Ascending aorta (tissue), 2 donors: ENCODE results near the gene L3MBTL3. TPM values are rescaled to one million over a fixed set of nuclear protein-coding genes. Genes with fewer than 3 reads are reported as not detected.

Experiments
- DNase-seq, 2 donors: peaks; one replicate each; pipeline ENCODE4 v3.0.0-alpha.2; 2019; ENCODE audit warnings: low spot score in 2 of 2
- H3K27ac ChIP-seq, 2 donors: fragments of 200-600 bp; sonication (generic); one replicate each; pipeline ENCODE4 v1.5.1; 2016 to 2017; ENCODE audit warnings: mild to moderate bottlenecking in 1 of 2
- H3K27me3 ChIP-seq: fragments of 200-600 bp; sonication (generic); one replicate; pipeline ENCODE4 v1.5.1; 2017
- H3K36me3 ChIP-seq, 2 donors: fragments of 200-600 bp; sonication (generic); one replicate each; pipeline ENCODE4 v1.5.1; 2016
- H3K4me1 ChIP-seq, 2 donors: fragments of 200-600 bp; sonication (generic); one replicate each; pipeline ENCODE4 v1.5.1; 2016 to 2017; ENCODE audit warnings: mild to moderate bottlenecking in 1 of 2
- H3K4me3 ChIP-seq, 2 donors: fragments of 200-600 bp; sonication (generic); one replicate each; pipeline ENCODE4 v1.5.1; 2016 to 2017; ENCODE audit warnings: mild to moderate bottlenecking in 1 of 2
- H3K9me3 ChIP-seq, 2 donors: fragments of 200-600 bp; sonication (generic); one replicate each; pipeline ENCODE4 v1.5.1; 2016
- intact Hi-C: fragments of 100-400 bp; cut with DNase I; formaldehyde crosslinking; loops from one replicate; pipeline ENCODE4 v1.15.1; 2023
- total RNA-seq: library from RNA; depleted of rRNA; stranded (reverse); fragments of >200 nt; gene quantifications from one replicate; pipeline ENCODE4 v1.1.0, GENCODE V29; 2016
- TF ChIP-seq, protein P1 (sequence below), 3 experiments: fragments of 200-600 bp in 2 of 3; fragments of 450-650 bp in 1 of 3; sonication (generic) in 2 of 3; IDR thresholded peaks; one replicate each; pipeline ENCODE4 v1.5.1; 2016 to 2019; ENCODE audit warnings: antibody characterized with exemption in 3 of 3, mild to moderate bottlenecking in 1 of 3, moderate library complexity in 1 of 3

Gene L3MBTL3
- total RNA-seq, 1 donor from 2014 or later: 2.0 TPM

DNA sequence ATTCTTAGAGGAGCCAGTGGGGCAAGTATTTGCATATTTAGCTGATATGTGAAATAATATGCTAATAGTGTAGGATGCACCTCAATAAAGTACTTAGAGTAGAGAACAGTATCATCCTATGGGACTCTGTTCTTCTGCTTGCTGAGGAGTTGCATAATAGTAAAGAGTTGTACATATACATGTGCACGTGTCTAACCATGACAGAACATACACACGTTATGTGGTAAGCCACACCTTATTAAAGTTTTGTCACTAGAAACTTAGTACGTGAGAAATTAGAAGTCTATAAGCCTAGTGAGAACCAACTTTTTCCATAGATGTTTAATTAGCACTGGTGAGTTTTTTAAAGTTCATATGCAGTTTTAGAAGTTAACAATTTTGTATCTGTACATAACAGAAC lies 80.7 kb downstream of the L3MBTL3 start:
- Histone ChIP-seq H3K27ac (no peak overlapping the region), H3K4me1 (no peaks in the 10 kb centered on the region), H3K4me3 (no peak overlapping the region), H3K27me3 (no peaks in the 10 kb centered on the region), H3K9me3 (no peaks in the 10 kb centered on the region), H3K36me3 (peaks cover 6 to 25% of the 10 kb centered on the region in 2 donors)
- no peak for DNase-seq
- intact Hi-C loops: no loop called here
- TF ChIP-seq, protein P1, sequence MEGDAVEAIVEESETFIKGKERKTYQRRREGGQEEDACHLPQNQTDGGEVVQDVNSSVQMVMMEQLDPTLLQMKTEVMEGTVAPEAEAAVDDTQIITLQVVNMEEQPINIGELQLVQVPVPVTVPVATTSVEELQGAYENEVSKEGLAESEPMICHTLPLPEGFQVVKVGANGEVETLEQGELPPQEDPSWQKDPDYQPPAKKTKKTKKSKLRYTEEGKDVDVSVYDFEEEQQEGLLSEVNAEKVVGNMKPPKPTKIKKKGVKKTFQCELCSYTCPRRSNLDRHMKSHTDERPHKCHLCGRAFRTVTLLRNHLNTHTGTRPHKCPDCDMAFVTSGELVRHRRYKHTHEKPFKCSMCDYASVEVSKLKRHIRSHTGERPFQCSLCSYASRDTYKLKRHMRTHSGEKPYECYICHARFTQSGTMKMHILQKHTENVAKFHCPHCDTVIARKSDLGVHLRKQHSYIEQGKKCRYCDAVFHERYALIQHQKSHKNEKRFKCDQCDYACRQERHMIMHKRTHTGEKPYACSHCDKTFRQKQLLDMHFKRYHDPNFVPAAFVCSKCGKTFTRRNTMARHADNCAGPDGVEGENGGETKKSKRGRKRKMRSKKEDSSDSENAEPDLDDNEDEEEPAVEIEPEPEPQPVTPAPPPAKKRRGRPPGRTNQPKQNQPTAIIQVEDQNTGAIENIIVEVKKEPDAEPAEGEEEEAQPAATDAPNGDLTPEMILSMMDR (IDR thresholded peaks at IDR 0.05): no peak

DNA sequence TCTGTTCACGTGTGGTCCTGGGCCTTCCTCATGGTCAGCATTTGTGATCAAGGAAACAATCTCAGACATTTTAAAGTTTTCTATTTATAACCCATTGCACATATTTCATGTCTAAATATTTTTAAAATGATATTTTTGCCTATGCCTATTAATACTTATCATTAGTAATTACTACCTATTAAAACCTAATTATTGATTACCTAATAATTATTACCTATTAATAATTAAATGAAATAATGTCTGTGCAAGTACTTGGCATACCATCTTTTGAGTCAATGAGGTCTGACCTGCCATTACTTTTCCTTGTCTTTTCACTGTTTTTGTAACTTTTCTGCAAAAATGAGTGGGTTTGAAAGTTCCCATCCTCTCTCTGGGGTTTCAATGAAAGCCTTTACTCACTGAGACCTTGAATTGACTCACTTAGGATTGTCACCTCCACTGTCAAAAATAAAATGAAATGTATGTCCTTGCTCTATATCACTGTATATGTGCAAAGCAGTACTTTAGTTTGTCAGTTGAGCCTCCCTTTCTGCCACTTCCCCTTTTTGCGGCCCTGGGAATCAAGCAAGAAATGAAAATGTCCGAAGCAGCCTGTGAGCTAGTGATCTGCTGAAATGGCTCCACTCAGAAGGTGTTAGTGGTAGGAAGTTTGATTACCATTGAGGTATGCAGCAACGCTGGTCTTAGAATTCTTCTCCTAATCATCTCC lies 87.8 kb downstream of the L3MBTL3 start:
- H3K27ac ChIP-seq: no peak overlapping the region
- no peaks in the 10 kb centered on the region for H3K27me3 ChIP-seq
- intact Hi-C loops: no loop called here
- no peak overlapping the region for H3K4me3 ChIP-seq
- H3K9me3 ChIP-seq: no peaks in the 10 kb centered on the region
- DNase-seq: no peak
- TF ChIP-seq, protein P1 (IDR thresholded peaks at IDR 0.05): no peak
- peaks cover 0 to 5% of the 10 kb centered on the region in 2 donors for H3K36me3 ChIP-seq
- no peaks in the 10 kb centered on the region for H3K4me1 ChIP-seq

DNA sequence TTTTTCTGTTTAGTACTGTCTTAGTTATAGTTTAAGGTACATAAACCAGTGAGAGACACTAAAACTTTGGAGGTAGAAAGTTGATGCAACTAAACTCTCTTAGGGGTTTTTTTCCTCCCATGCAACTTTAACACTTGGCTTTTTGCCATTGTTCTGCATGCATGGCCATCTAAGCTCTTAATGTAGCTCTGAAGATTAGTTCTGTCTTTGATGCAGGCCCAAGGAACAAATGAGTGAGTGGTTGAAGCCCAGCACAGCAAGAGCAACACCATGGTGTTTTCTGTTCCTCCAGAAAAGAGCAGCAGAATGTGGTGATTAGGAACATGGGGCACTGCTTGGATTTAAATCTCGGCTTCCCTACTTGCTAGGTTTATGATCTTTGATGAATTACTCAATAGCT lies 89.3 kb downstream of the L3MBTL3 start:
- intact Hi-C loops: no loop called here
- Histone ChIP-seq H3K36me3 (no peaks in the 10 kb centered on the region), H3K27me3 (no peaks in the 10 kb centered on the region), H3K4me1 (no peaks in the 10 kb centered on the region), H3K4me3 (no peak overlapping the region), H3K9me3 (no peaks in the 10 kb centered on the region), H3K27ac (no peak overlapping the region)
- DNase-seq: no peak
- TF ChIP-seq, protein P1 (IDR thresholded peaks at IDR 0.05): no peak

DNA sequence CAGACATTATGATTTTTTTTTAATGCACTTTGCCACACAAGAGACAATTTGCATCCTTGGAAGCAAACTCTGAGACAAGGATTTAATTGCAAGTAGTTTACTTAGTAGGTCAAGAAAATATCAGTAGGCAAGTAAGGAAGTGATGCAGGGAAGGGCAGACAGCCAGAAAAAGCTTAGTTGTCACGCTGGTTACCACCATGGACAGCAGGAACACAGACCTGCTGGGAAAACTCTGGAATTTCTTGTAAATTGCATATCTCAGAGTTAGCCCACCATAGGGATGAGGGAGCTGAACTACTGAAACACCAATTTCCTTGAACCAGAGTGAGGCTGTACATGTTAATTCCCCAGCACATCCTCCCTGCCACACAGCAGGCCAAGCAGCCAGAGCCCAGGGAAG lies 92.7 kb downstream of the L3MBTL3 start:
- TF ChIP-seq, protein P1 (IDR thresholded peaks at IDR 0.05): no peak
- Histone ChIP-seq H3K36me3 (no peaks in the 10 kb centered on the region), H3K4me3 (no peak overlapping the region), H3K27ac (no peak overlapping the region), H3K4me1 (no peaks in the 10 kb centered on the region), H3K9me3 (no peaks in the 10 kb centered on the region), H3K27me3 (no peaks in the 10 kb centered on the region)
- intact Hi-C loops: no loop called here
- DNase-seq: no peak

DNA sequence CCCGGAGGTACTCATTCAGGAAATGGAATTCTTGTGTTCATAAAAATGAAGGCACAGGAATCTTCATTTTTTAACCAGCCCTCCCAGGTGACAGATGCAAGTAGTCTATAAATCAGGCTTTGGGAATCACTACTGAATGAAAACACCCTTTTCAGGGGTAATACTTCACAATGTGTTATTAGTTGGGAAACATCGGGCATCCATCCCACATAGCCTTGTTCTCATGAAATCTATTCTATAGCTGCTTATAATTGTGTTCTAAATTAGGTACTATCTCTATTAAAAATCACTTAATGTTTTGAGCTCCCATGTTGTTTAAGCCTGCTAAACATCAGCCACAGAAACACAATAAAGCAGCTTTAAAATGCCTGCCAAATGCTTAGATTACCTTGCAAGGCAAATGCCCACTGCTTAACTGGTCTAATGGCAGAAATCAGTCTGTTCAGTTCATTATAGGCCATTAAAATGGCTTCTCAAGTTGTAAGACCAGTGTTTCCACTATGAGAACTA lies 94.9 kb downstream of the L3MBTL3 start:
- no peak for DNase-seq
- Histone ChIP-seq H3K9me3 (no peaks in the 10 kb centered on the region), H3K27ac (no peak overlapping the region), H3K27me3 (no peaks in the 10 kb centered on the region), H3K4me1 (no peaks in the 10 kb centered on the region), H3K36me3 (no peaks in the 10 kb centered on the region), H3K4me3 (no peak overlapping the region)
- TF ChIP-seq, protein P1 (IDR thresholded peaks at IDR 0.05): no peak
- intact Hi-C loops: no loop called here
